LoVo (cell line): ENCODE results near the gene COPS4.
"Not testable (repeated sequence)": the region's sequence is repeated elsewhere in the genome, so short reads cannot be mapped to it uniquely, and the experiment has no call there.

Experiments used
- DNase-seq: peaks from one replicate; pipeline ENCODE4 v3.0.0-alpha.2; 2016; ENCODE audit warnings: low spot score

COPS4 gene

GRCh38 chr4:83083925-83084475, 49.0 kb downstream of the COPS4 start:
- DNase-seq: no peak

- not testable (repeated sequence) for DNase-seq
Observed at GRCh38 chr4:83084956-83085355, 50.0 kb downstream of the COPS4 start.

- no peak for DNase-seq
Observed at GRCh38 chr4:83089410-83090157, 54.6 kb downstream of the COPS4 start.

GRCh38 chr4:83093060-83093640, 58.2 kb downstream of the COPS4 start:
- no peak for DNase-seq

- DNase-seq: no peak
Observed at GRCh38 chr4:83096397-83096796, 61.4 kb downstream of the COPS4 start.

- no peak for DNase-seq
Observed at GRCh38 chr4:83104991-83105390, 70.0 kb downstream of the COPS4 start.

- DNase-seq: no peak
Observed at GRCh38 chr4:83107631-83108030, 72.6 kb downstream of the COPS4 start.

GRCh38 chr4:83108101-83108861, 73.3 kb downstream of the COPS4 start:
- DNase-seq: no peak

GRCh38 chr4:83109480-83110222, 74.7 kb downstream of the COPS4 start:
- DNase-seq: no peak

GRCh38 chr4:83110223-83110945, 75.4 kb downstream of the COPS4 start:
- DNase-seq: no peak

- no peak for DNase-seq
Observed at GRCh38 chr4:83110970-83111750, 76.2 kb downstream of the COPS4 start.

GRCh38 chr4:83111751-83112141, 76.8 kb downstream of the COPS4 start:
- DNase-seq: not testable (repeated sequence)

- DNase-seq: no peak
Observed at GRCh38 chr4:83112231-83112630, 77.2 kb downstream of the COPS4 start.

- DNase-seq: peak; percentile 16
Observed at GRCh38 chr4:83112678-83113428, 77.9 kb downstream of the COPS4 start.

- DNase-seq: peak; percentile 21
Observed at GRCh38 chr4:83113429-83113786, 78.4 kb downstream of the COPS4 start.

GRCh38 chr4:83114576-83114975, 79.6 kb downstream of the COPS4 start, which contains the start of gene PLAC8:
Gene PLAC8, minus strand, starts transcription at chr4:83114729. Its CDS starts 6,808 bp downstream, at chr4:83107921.
- peak; percentile 83 for DNase-seq

GRCh38 chr4:83115000-83115399, 80.0 kb downstream of the COPS4 start:
- peak; percentile 65 for DNase-seq

- DNase-seq: no peak
Observed at GRCh38 chr4:83115656-83116285, 80.8 kb downstream of the COPS4 start.

- no peak for DNase-seq
Observed at GRCh38 chr4:83118869-83119268, 83.9 kb downstream of the COPS4 start.
